ENCODE data around the gene FAM241A.

The FAM241A gene

DNA sequence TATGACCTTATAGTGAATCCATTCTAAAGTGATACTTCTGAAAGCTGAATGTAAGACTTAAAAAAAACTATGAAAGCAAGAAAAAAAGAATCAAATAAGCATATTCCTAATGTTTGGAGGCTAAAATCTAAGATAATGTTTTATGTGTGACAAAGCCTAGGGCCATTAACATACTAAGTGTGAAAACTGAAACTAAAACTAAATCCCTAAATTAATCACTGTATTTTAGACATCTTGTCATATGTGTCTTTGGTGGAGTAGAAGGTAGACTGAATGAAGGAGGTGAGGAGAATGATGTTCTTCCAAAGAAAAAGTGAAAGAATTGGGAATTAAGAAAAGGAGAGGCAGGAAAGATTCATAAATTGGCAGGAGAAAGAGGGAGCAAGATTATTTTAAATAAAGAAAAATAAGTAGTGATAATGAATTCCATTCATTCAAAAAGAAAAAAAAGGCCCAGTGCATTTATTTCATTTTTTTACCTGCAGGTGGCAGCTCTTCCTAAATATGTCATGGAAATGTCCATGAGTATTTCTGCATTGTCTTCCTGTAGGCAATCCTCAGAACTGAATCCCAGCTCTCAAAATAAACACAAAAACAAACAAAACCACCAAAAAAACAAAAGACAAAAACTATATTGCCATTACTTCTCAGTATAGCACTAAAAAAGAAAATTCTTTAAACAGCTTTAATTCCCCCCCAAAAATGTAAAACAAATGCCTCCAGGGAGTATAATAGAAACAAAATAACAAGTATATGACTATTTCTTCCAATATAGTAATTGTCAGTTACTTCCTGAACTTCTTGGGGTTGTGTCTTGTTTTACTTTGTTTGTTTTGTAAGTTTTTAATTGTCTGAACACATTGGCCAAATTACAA, 69.4 kb downstream of the FAM241A start:
- TF ChIP-seq CTCF (IDR thresholded peaks at IDR 0.05; ENCODE audit: insufficient read depth, missing control alignments): peak; percentile 50
- DNase-seq (ENCODE audit: insufficient read length, low spot score): no peak
- FAIRE-seq: no peak

GRCh38 chr4:112219826-112220366, 74.6 kb downstream of the FAM241A start:
- FAIRE-seq: no peak
- no peak for TF ChIP-seq CTCF (IDR thresholded peaks at IDR 0.05; ENCODE audit: insufficient read depth, missing control alignments)

GRCh38 chr4:112222219-112222955, 77.1 kb downstream of the FAM241A start:
- FAIRE-seq: no peak
- no peak for DNase-seq (ENCODE audit: insufficient read length, low spot score)
- no peak for TF ChIP-seq CTCF (IDR thresholded peaks at IDR 0.05; ENCODE audit: insufficient read depth, missing control alignments)

More at GRCh38 chr4:112219826-112220366, 74.6 kb downstream of the FAM241A start:
- no peak for DNase-seq (ENCODE audit: insufficient read length, low spot score)

- no peak for TF ChIP-seq CTCF (IDR thresholded peaks at IDR 0.05; ENCODE audit: insufficient read depth, missing control alignments)
- FAIRE-seq: no peak
- no peak for DNase-seq (ENCODE audit: insufficient read length, low spot score)
These were observed 79.9 kb downstream of the FAM241A start for GRCh38 chr4:112225157-112225556.

DNA sequence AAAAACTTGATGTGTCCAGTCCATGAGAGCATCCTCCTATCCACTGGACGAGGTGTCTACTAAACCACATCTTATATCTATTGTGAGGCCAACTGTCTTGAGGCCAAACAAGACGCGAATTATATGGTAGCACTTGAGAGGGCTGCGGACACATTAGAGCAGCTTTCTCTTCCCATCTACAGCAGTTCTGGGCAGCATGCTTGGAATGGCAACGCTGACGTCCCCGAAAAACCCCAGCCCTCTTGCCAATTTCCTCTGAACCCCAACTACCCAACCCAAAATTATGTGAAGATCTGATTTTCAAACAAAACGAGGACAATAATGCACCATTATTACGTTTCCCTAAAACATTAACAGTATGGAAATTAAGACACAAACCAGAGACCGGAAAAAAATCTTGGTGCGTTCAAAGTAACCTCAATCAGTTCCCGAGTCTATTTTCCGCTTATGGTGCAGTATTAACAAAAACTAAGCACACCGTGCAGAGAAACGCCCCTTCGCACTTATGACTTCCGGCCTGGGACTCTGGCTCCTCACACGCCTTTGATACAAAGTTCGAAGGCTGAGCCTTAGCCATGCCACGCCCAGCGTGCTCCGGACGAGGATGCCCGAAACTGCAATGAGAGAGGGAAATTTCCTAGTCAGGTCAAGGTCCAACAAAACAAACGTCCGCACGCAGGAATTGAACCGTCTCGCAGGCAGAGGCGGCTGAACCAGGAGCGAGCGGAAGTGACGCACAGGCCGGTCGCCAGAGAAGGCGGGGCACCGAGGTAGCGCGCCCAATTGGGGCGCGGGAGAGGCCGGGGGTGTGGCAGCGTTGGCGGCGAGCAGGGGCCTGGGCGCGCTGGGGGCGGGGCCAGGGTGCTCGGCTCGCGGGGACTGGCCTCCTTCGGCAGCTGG, 85.9 kb downstream of the FAM241A start:
- DNase-seq (ENCODE audit: insufficient read length, low spot score): peak; percentile 69
- peak; percentile 11 for FAIRE-seq

More for the DNA sequence above, 85.9 kb downstream of the FAM241A start:
- TF ChIP-seq CTCF (IDR thresholded peaks at IDR 0.05; ENCODE audit: insufficient read depth, missing control alignments): no peak

Data from D721Med (cell line).